Kidney (tissue), 14 donors: ENCODE data around the gene MEF2C. TPM values are rescaled to one million over a fixed set of nuclear protein-coding genes. Genes with fewer than 3 reads are reported as not detected.

Source experiments
- DNase-seq, 5 donors: peaks; one replicate each; pipeline ENCODE4 v3.0.0-alpha.2; 2013 to 2020
- FAIRE-seq: peaks from 2 replicates; lab custom pipeline; 2012; peaks lifted over from hg19 to GRCh38; lab: Jason Lieb, UNC
- H3K27ac ChIP-seq, 2 donors: one replicate each; pipeline ENCODE4 v1.7.0; 2013; ENCODE audit warnings: low read depth in 2 of 2, low read length in 2 of 2, inconsistent platforms in 1 of 2
- H3K27me3 ChIP-seq: one replicate; pipeline ENCODE4 v1.7.1; 2013; ENCODE audit warnings: low read length, inconsistent platforms; ENCODE audit not compliant: control insufficient read depth, insufficient read depth
- H3K36me3 ChIP-seq, 3 donors: one replicate each; pipeline versions ENCODE4 v1.7.0 to v1.7.1; 2013; ENCODE audit warnings: low read length in 3 of 3, control low read depth in 1 of 3, inconsistent platforms in 1 of 3; ENCODE audit not compliant: insufficient read depth in 3 of 3, control insufficient read depth in 2 of 3
- H3K4me1 ChIP-seq, 3 donors: one replicate each; pipeline versions ENCODE4 v1.7.0 to v1.7.1; 2013; ENCODE audit warnings: low read length in 3 of 3, inconsistent platforms in 1 of 3, low read depth in 1 of 3; ENCODE audit not compliant: control insufficient read depth in 2 of 3, insufficient read depth in 2 of 3
- H3K4me3 ChIP-seq, 3 donors: one replicate each; pipeline versions ENCODE4 v1.7.0 to v1.8.1; 2013; ENCODE audit warnings: low read length in 3 of 3, control low read depth in 1 of 3, inconsistent platforms in 1 of 3
- H3K9ac ChIP-seq, 3 donors: one replicate each; pipeline versions ENCODE4 v1.7.0 to v1.7.1; 2013; ENCODE audit warnings: low read length in 3 of 3, control low read depth in 1 of 3, inconsistent platforms in 1 of 3
- H3K9me3 ChIP-seq, 3 donors: one replicate each; pipeline versions ENCODE4 v1.7.0 to v1.7.1; 2013; ENCODE audit warnings: low read length in 3 of 3, control low read depth in 1 of 3, inconsistent platforms in 1 of 3; ENCODE audit not compliant: control insufficient read depth in 2 of 3, insufficient read depth in 1 of 3
- CTCF ChIP-seq: IDR thresholded peaks from 3 replicates; pipeline ENCODE4 v1.5.1; 2012; ENCODE audit warnings: mild to moderate bottlenecking, moderate library complexity, borderline replicate concordance; ENCODE audit not compliant: insufficient read depth; ENCODE audit errors: extremely low read depth
- intact Hi-C: fragments of 100-400 bp; cut with DNase I; formaldehyde crosslinking; loops from one replicate; pipeline ENCODE4 v1.11.1; 2022
- polyA plus RNA-seq: library from polyadenylated mRNA; stranded (reverse); fragments of 350-450 nt; fragmentation: Illumina TruSeq; extraction: RNeasy Lipid Tissue Mini Kit (QIAGEN cat#74804); gene quantifications from one replicate; pipeline ENCODE4 v1.2.3, GENCODE V29; 2014; ENCODE audit warnings: low read depth, low replicate concordance; ENCODE audit not compliant: insufficient read depth
- total RNA-seq: library from RNA; stranded (reverse); fragmentation: NEBNext Ultra II Directional; extraction: Animal tissue kit (Norgen Biotek cat#: 25700); gene quantifications from one replicate; pipeline ENCODE4 v1.2.1, GENCODE V29; 2021
- donor health status: control.
- donor health status: control.
- donor health status: control.
- donor health status: control.
- donor health status: control.
- donor health status: DM: yes; HTN: yes; CAD: no.
- donor health status: Normal renal cell carcinoma (clear cell type).

MEF2C gene
- total and polyA plus RNA-seq, 2 donors from 2014 or later: 5.3 to 75.4 TPM

GRCh38 chr5:88842784-88843183, 40.2 kb downstream of the MEF2C start:
- Histone ChIP-seq H3K9me3 (no peaks in the 10 kb centered on the region), H3K4me3 (no peak overlapping the region), H3K36me3 (no peaks in the 10 kb centered on the region), H3K27ac (no peak overlapping the region), H3K9ac (no peak overlapping the region), H3K4me1 (no peaks in the 10 kb centered on the region), H3K27me3 (no peaks in the 10 kb centered on the region)
- no peak for TF ChIP-seq CTCF
- FAIRE-seq (no peak), DNase-seq (no peak)
- intact Hi-C loops: no loop called here

DNA sequence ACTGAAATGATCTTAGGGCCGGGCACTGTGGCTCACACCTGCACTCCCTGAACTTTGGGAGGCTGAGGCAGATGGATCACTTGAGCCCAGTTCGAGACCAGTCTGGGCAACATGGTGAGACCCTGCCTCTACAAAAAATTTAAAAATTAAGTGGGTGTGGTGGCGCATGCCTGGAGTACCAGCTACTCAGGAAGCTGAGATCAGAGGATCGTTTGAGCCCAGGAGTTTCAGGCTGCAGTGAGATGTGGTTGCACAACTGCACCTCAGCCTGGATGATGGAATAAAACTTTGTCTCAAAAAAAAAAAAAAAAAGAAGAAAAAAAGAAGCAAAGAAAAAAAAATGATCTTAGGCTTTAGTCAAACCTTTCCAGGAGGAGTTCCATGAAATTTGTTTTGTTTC, 41.8 kb downstream of the MEF2C start:
- intact Hi-C loops: no loop called here
- FAIRE-seq (no peak), DNase-seq (no peak)
- H3K4me1 ChIP-seq: no peaks in the 10 kb centered on the region
- no peaks in the 10 kb centered on the region for H3K36me3 ChIP-seq
- no peak for TF ChIP-seq CTCF
- H3K27ac ChIP-seq: no peak overlapping the region
- no peaks in the 10 kb centered on the region for H3K9me3 ChIP-seq
- H3K9ac ChIP-seq: no peak overlapping the region
- H3K4me3 ChIP-seq: no peak overlapping the region
- H3K27me3 ChIP-seq: no peaks in the 10 kb centered on the region

GRCh38 chr5:88840495-88840894, 42.5 kb downstream of the MEF2C start:
- Histone ChIP-seq H3K27me3 (no peaks in the 10 kb centered on the region), H3K4me3 (no peak overlapping the region), H3K9ac (no peak overlapping the region), H3K27ac (no peak overlapping the region), H3K36me3 (no peaks in the 10 kb centered on the region), H3K9me3 (no peaks in the 10 kb centered on the region), H3K4me1 (no peaks in the 10 kb centered on the region)
- intact Hi-C loops: no loop called here
- DNase-seq (no peak), FAIRE-seq (no peak)
- TF ChIP-seq CTCF: no peak

- H3K9me3 ChIP-seq: no peaks in the 10 kb centered on the region
- no peaks in the 10 kb centered on the region for H3K4me1 ChIP-seq
- FAIRE-seq (no peak), DNase-seq (no peak)
- H3K4me3 ChIP-seq: no peak overlapping the region
- no peaks in the 10 kb centered on the region for H3K27me3 ChIP-seq
- intact Hi-C loops: no loop called here
- no peak overlapping the region for H3K9ac ChIP-seq
- no peaks in the 10 kb centered on the region for H3K36me3 ChIP-seq
- no peak overlapping the region for H3K27ac ChIP-seq
- TF ChIP-seq CTCF: no peak
Measured at GRCh38 chr5:88839238-88839637, 43.7 kb downstream of the MEF2C start.
